DND-41 (cell line): Measurements from ENCODE around the gene EPB41L4B.

ENCODE experiments used
- ATAC-seq: fragments of 200-7000 bp; cut with Tn5 transposase; 3 replicates; pipeline ENCODE4 v1.9.1; 2021; ENCODE audit warnings: low read depth; ENCODE audit not compliant: insufficient read depth
- DNase-seq: peaks from one replicate; pipeline ENCODE4 v3.0.0-alpha.2; 2020
- H2AFZ ChIP-seq: 2 replicates; pipeline ENCODE4 v1.6.0; 2012; ENCODE audit warnings: low read depth, low read length
- H3K27ac ChIP-seq: 2 replicates; pipeline ENCODE4 v1.5.1; 2012; ENCODE audit warnings: low read length, inconsistent platforms
- H3K27me3 ChIP-seq: fragments of 200-600 bp; sonication (generic); 2 replicates; pipeline ENCODE4 v1.6.0; 2012; ENCODE audit warnings: low read length, mild to moderate bottlenecking, inconsistent platforms; ENCODE audit not compliant: insufficient read depth, poor library complexity
- H3K36me3 ChIP-seq: 2 replicates; pipeline ENCODE4 v1.5.1; 2012; ENCODE audit warnings: low read length, inconsistent platforms; ENCODE audit not compliant: insufficient read depth
- H3K4me1 ChIP-seq: 2 replicates; pipeline ENCODE4 v1.5.1; 2012; ENCODE audit warnings: mild to moderate bottlenecking, low read length; ENCODE audit not compliant: insufficient read depth
- H3K4me2 ChIP-seq: 2 replicates; pipeline ENCODE4 v1.6.0; 2012; ENCODE audit warnings: mild to moderate bottlenecking, moderate library complexity, low read length, inconsistent platforms; ENCODE audit not compliant: insufficient read depth
- H3K4me3 ChIP-seq, 2 experiments: fragments of 200-600 bp in 1 of 2; shearing (Covaris generic) in 1 of 2; 2 replicates each; pipeline ENCODE4 v1.5.1; 2012 to 2016; ENCODE audit warnings: inconsistent platforms in 2 of 2, low read length in 2 of 2, mild to moderate bottlenecking in 2 of 2, low read depth in 1 of 2, moderate library complexity in 1 of 2
- H3K79me2 ChIP-seq: 2 replicates; pipeline ENCODE4 v1.6.0; 2012; ENCODE audit warnings: low read length, inconsistent platforms; ENCODE audit not compliant: insufficient read depth
- H3K9ac ChIP-seq: 2 replicates; pipeline ENCODE4 v1.6.0; 2012; ENCODE audit warnings: low read depth, mild to moderate bottlenecking, inconsistent platforms, low read length, moderate library complexity
- H3K9me3 ChIP-seq: 2 replicates; pipeline ENCODE4 v1.5.1; 2012; ENCODE audit warnings: low read length, moderate library complexity, mild to moderate bottlenecking, inconsistent platforms; ENCODE audit not compliant: insufficient read depth, severe bottlenecking
- H4K20me1 ChIP-seq: 2 replicates; pipeline ENCODE4 v1.6.0; 2012; ENCODE audit warnings: low read length; ENCODE audit not compliant: insufficient read depth
- CTCF ChIP-seq: IDR thresholded peaks from 2 replicates; pipeline ENCODE4 v1.5.1; 2012; ENCODE audit warnings: borderline replicate concordance, low read length, moderate library complexity, mild to moderate bottlenecking; ENCODE audit not compliant: poor library complexity, severe bottlenecking; ENCODE audit errors: extremely low read depth
- EZH2 ChIP-seq: IDR thresholded peaks from 3 replicates; pipeline ENCODE4 v1.6.1; 2012; ENCODE audit warnings: borderline replicate concordance, low read depth, mild to moderate bottlenecking, moderate library complexity, low read length, inconsistent platforms; ENCODE audit not compliant: severe bottlenecking

The EPB41L4B gene

GRCh38 chr9:109328978-109329637 is 8.2 kb upstream of the EPB41L4B start:
- Histone ChIP-seq H3K79me2 (no peaks in the 10 kb centered on the region), H3K4me2 (no peak overlapping the region), H3K9me3 (no peaks in the 10 kb centered on the region), H3K9ac (no peak overlapping the region), H2AFZ (no peak overlapping the region), H4K20me1 (no peaks in the 10 kb centered on the region), H3K4me3 (no peak overlapping the region), H3K4me1 (no peaks in the 10 kb centered on the region), H3K27ac (no peak overlapping the region), H3K27me3 (no peaks in the 10 kb centered on the region), H3K36me3 (no peaks in the 10 kb centered on the region)
- DNase-seq = no peak
- no peak for TF ChIP-seq EZH2
- TF ChIP-seq CTCF = no peak
- no peak for ATAC-seq

- Histone ChIP-seq H3K27ac (no peak overlapping the region), H3K79me2 (no peaks in the 10 kb centered on the region), H3K4me1 (no peaks in the 10 kb centered on the region), H3K9ac (no peak overlapping the region), H3K4me3 (no peak overlapping the region), H3K27me3 (no peaks in the 10 kb centered on the region), H3K9me3 (no peaks in the 10 kb centered on the region), H3K36me3 (no peaks in the 10 kb centered on the region), H2AFZ (no peak overlapping the region), H3K4me2 (no peak overlapping the region), H4K20me1 (no peaks in the 10 kb centered on the region)
- TF ChIP-seq EZH2 (no peak), CTCF (no peak)
- DNase-seq (no peak), ATAC-seq (no peak)
Observed at GRCh38 chr9:109325089-109325488, 4.2 kb upstream of the EPB41L4B start.

GRCh38 chr9:109323771-109324170 is 2.9 kb upstream of the EPB41L4B start:
- H3K27ac ChIP-seq = no peak overlapping the region
- no peaks in the 10 kb centered on the region for H4K20me1 ChIP-seq
- no peaks in the 10 kb centered on the region for H3K79me2 ChIP-seq
- ATAC-seq (no peak), DNase-seq (no peak)
- no peaks in the 10 kb centered on the region for H3K36me3 ChIP-seq
- H3K9me3 ChIP-seq = no peaks in the 10 kb centered on the region
- no peaks in the 10 kb centered on the region for H3K4me1 ChIP-seq
- H3K4me2 ChIP-seq = no peak overlapping the region
- TF ChIP-seq EZH2 = no peak
- TF ChIP-seq CTCF = no peak
- H3K27me3 ChIP-seq = no peaks in the 10 kb centered on the region
- no peak overlapping the region for H3K4me3 ChIP-seq
- no peak overlapping the region for H2AFZ ChIP-seq
- H3K9ac ChIP-seq = no peak overlapping the region
